Trophoblast cell (in vitro differentiated cells and primary cell): ENCODE measurements around the gene DEDD.

Experiments used
- DNase-seq, 2 donors: peaks; one replicate each; pipeline ENCODE4 v3.0.0-alpha.2; 2016
- H2AFZ ChIP-seq: 2 replicates; pipeline ENCODE4 v1.6.1; 2013; ENCODE audit warnings: low read length, moderate library complexity, mild to moderate bottlenecking; ENCODE audit not compliant: insufficient read depth, poor library complexity
- H2AK5ac ChIP-seq: 2 replicates; pipeline ENCODE4 v1.6.1; 2013; ENCODE audit warnings: mild to moderate bottlenecking, low read length
- H2BK120ac ChIP-seq: 2 replicates; pipeline ENCODE4 v1.6.1; 2013; ENCODE audit warnings: low read length, mild to moderate bottlenecking, moderate library complexity; ENCODE audit not compliant: insufficient read depth, poor library complexity
- H2BK12ac ChIP-seq: 2 replicates; pipeline ENCODE4 v1.6.1; 2013; ENCODE audit warnings: mild to moderate bottlenecking, low read length, moderate library complexity
- H2BK5ac ChIP-seq: 2 replicates; pipeline ENCODE4 v1.6.1; 2013; ENCODE audit warnings: low read length, low read depth, moderate library complexity, mild to moderate bottlenecking; ENCODE audit not compliant: poor library complexity
- H3K14ac ChIP-seq: 2 replicates; pipeline ENCODE4 v1.6.1; 2013; ENCODE audit warnings: mild to moderate bottlenecking, low read length
- H3K18ac ChIP-seq: 2 replicates; pipeline ENCODE4 v1.6.1; 2013; ENCODE audit warnings: mild to moderate bottlenecking, low read length
- H3K23ac ChIP-seq: 2 replicates; pipeline ENCODE4 v1.6.1; 2013; ENCODE audit warnings: low read length
- H3K27ac ChIP-seq: 2 replicates; pipeline ENCODE4 v1.5.1; 2013; ENCODE audit warnings: low read depth, mild to moderate bottlenecking, inconsistent platforms, low read length, moderate library complexity
- H3K27me3 ChIP-seq: 2 replicates; pipeline ENCODE4 v1.6.1; 2013; ENCODE audit warnings: inconsistent platforms, mild to moderate bottlenecking, low read length, moderate library complexity; ENCODE audit not compliant: insufficient read depth
- H3K36me3 ChIP-seq, 2 experiments: 1 replicate in 1 of 2; 2 replicates in 1 of 2; pipeline ENCODE4 v1.6.1; 2013; ENCODE audit warnings: low read length in 2 of 2, mild to moderate bottlenecking in 2 of 2, moderate library complexity in 1 of 2; ENCODE audit not compliant: insufficient read depth in 2 of 2, control insufficient read depth in 1 of 2
- H3K4ac ChIP-seq: 2 replicates; pipeline ENCODE4 v1.6.1; 2013; ENCODE audit warnings: low read depth, mild to moderate bottlenecking, low read length, moderate library complexity
- H3K4me1 ChIP-seq, 2 experiments: 1 replicate in 1 of 2; 2 replicates in 1 of 2; pipeline ENCODE4 v1.6.1; 2013; ENCODE audit warnings: low read length in 2 of 2, mild to moderate bottlenecking in 2 of 2, moderate library complexity in 1 of 2; ENCODE audit not compliant: insufficient read depth in 2 of 2, control insufficient read depth in 1 of 2
- H3K4me2 ChIP-seq: 2 replicates; pipeline ENCODE4 v1.6.1; 2013; ENCODE audit warnings: inconsistent platforms, mild to moderate bottlenecking, low read length, moderate library complexity
- H3K4me3 ChIP-seq: 2 replicates; pipeline ENCODE4 v1.5.1; 2013; ENCODE audit warnings: mild to moderate bottlenecking, low read depth, low read length, inconsistent platforms
- H3K79me1 ChIP-seq: one replicate; pipeline ENCODE4 v1.6.1; 2013; ENCODE audit warnings: low read length
- H3K79me2 ChIP-seq: 2 replicates; pipeline ENCODE4 v1.6.1; 2013; ENCODE audit warnings: low read length, mild to moderate bottlenecking; ENCODE audit not compliant: control insufficient read depth, insufficient read depth, poor library complexity
- H3K9ac ChIP-seq: 2 replicates; pipeline ENCODE4 v1.6.1; 2013; ENCODE audit warnings: mild to moderate bottlenecking, low read length
- H3K9me3 ChIP-seq: 2 replicates; pipeline ENCODE4 v1.6.1; 2013; ENCODE audit warnings: low read depth, mild to moderate bottlenecking, control low read depth, inconsistent platforms, low read length; ENCODE audit not compliant: insufficient read depth
- H4K12ac ChIP-seq: 2 replicates; pipeline ENCODE4 v1.6.1; 2013; ENCODE audit warnings: low read depth, mild to moderate bottlenecking, low read length, moderate library complexity
- H4K8ac ChIP-seq: 2 replicates; pipeline ENCODE4 v1.6.1; 2013; ENCODE audit warnings: low read depth, mild to moderate bottlenecking, low read length, moderate library complexity
- H4K91ac ChIP-seq: one replicate; pipeline ENCODE4 v1.6.1; 2013; ENCODE audit warnings: low read depth, mild to moderate bottlenecking, low read length, moderate library complexity
- WGBS: extraction: QIAGEN DNeasy Blood & Tissue Kit; methylation state at CpG from one replicate; pipeline ENCODE4 v1.1.7; 2013; ENCODE audit warnings: missing lambda C conversion rate; ENCODE audit not compliant: insufficient read length, insufficient coverage; ENCODE audit errors: extremely low coverage; 5-methylcytosine and 5-hydroxymethylcytosine counted together

DEDD gene

GRCh38 chr1:161080441-161081405 is 51.7 kb downstream of the DEDD start:
- H3K14ac ChIP-seq = peak overlapping the region; percentile 56
- H3K36me3 ChIP-seq = peaks cover 5 to 7% of the 10 kb centered on the region in 2 experiments
- H4K12ac ChIP-seq = peak overlapping the region; percentile 29
- H3K4me1 ChIP-seq = peaks cover 53 to 61% of the 10 kb centered on the region in 2 experiments
- peaks cover 62% of the 10 kb centered on the region for H3K79me1 ChIP-seq
- H3K18ac ChIP-seq = peak overlapping the region; percentile 71
- H3K4me3 ChIP-seq = no peak overlapping the region
- peak overlapping the region; percentile 67 for H2BK120ac ChIP-seq
- H3K4me2 ChIP-seq = no peak overlapping the region
- H3K27ac ChIP-seq = peak overlapping the region; percentile 81
- H2BK5ac ChIP-seq = peak overlapping the region; percentile 60
- no peak overlapping the region for H3K23ac ChIP-seq
- WGBS = no CpG with 5 or more reads among the region's 5 CpGs
- H3K27me3 ChIP-seq = no peaks in the 10 kb centered on the region
- H2AK5ac ChIP-seq = peak overlapping the region; percentile 63
- peaks cover 13% of the 10 kb centered on the region for H3K79me2 ChIP-seq
- peak overlapping the region; percentile 97 for H4K91ac ChIP-seq
- peaks cover 2% of the 10 kb centered on the region for H3K9me3 ChIP-seq
- DNase-seq = peak; percentile 80 to 94
- peak overlapping the region; percentile 61 for H3K4ac ChIP-seq
- H2BK12ac ChIP-seq = peak overlapping the region; percentile 53
- no peak overlapping the region for H3K9ac ChIP-seq
- H4K8ac ChIP-seq = peak overlapping the region; percentile 61
- no peak overlapping the region for H2AFZ ChIP-seq

- Histone ChIP-seq H4K8ac (no peak overlapping the region), H3K4me2 (no peak overlapping the region), H2BK5ac (peak overlapping the region; percentile 5), H3K4me3 (no peak overlapping the region), H3K27me3 (no peaks in the 10 kb centered on the region), H3K79me1 (peaks cover 53% of the 10 kb centered on the region), H3K79me2 (peaks cover 9% of the 10 kb centered on the region), H3K27ac (peak overlapping the region; percentile 81), H3K9ac (no peak overlapping the region), H3K23ac (no peak overlapping the region), H2BK12ac (peak overlapping the region; percentile 0), H2AK5ac (peak overlapping the region; percentile 64), H4K91ac (peak overlapping the region; percentile 97), H3K4ac (peak overlapping the region; percentile 2), H3K14ac (peak overlapping the region; percentile 56), H4K12ac (no peak overlapping the region), H3K36me3 (peaks cover 10 to 11% of the 10 kb centered on the region in 2 experiments), H3K9me3 (peaks cover 2% of the 10 kb centered on the region), H2AFZ (no peak overlapping the region), H3K4me1 (peaks cover 47 to 55% of the 10 kb centered on the region in 2 experiments), H3K18ac (peak overlapping the region; percentile 2), H2BK120ac (peak overlapping the region; percentile 67)
- no CpG with 5 or more reads among the region's 41 CpGs for WGBS
- no peak for DNase-seq
Measured at GRCh38 chr1:161079436-161080110, 52.9 kb downstream of the DEDD start.

GRCh38 chr1:161077426-161077825 is 55.0 kb downstream of the DEDD start:
- H2BK120ac ChIP-seq = no peak overlapping the region
- H3K4me2 ChIP-seq = no peak overlapping the region
- no peak overlapping the region for H3K23ac ChIP-seq
- H3K79me1 ChIP-seq = peaks cover 40% of the 10 kb centered on the region
- H3K27me3 ChIP-seq = no peaks in the 10 kb centered on the region
- H2BK5ac ChIP-seq = peak overlapping the region; percentile 19
- H3K18ac ChIP-seq = no peak overlapping the region
- H3K9ac ChIP-seq = no peak overlapping the region
- H3K79me2 ChIP-seq = peaks cover 3% of the 10 kb centered on the region
- H4K12ac ChIP-seq = no peak overlapping the region
- H4K91ac ChIP-seq = no peak overlapping the region
- H3K14ac ChIP-seq = no peak overlapping the region
- WGBS = no CpG with 5 or more reads among the region's 9 CpGs
- peaks cover 18% of the 10 kb centered on the region in 2 experiments for H3K36me3 ChIP-seq
- peaks cover 2% of the 10 kb centered on the region for H3K9me3 ChIP-seq
- H4K8ac ChIP-seq = no peak overlapping the region
- no peak for DNase-seq
- H3K27ac ChIP-seq = no peak overlapping the region
- no peak overlapping the region for H3K4ac ChIP-seq
- no peak overlapping the region for H3K4me3 ChIP-seq
- peaks cover 37 to 48% of the 10 kb centered on the region in 2 experiments for H3K4me1 ChIP-seq
- H2BK12ac ChIP-seq = peak overlapping the region; percentile 53
- H2AFZ ChIP-seq = no peak overlapping the region
- H2AK5ac ChIP-seq = peak overlapping the region; percentile 1

- Histone ChIP-seq H2BK5ac (no peak overlapping the region), H3K4me2 (no peak overlapping the region), H2AFZ (no peak overlapping the region), H2AK5ac (no peak overlapping the region), H3K27ac (no peak overlapping the region), H3K18ac (no peak overlapping the region), H3K23ac (no peak overlapping the region), H3K4me3 (no peak overlapping the region), H3K4me1 (peaks cover 31 to 45% of the 10 kb centered on the region in 2 experiments), H2BK120ac (no peak overlapping the region), H3K9me3 (peaks cover 2% of the 10 kb centered on the region), H4K8ac (no peak overlapping the region), H3K4ac (no peak overlapping the region), H4K91ac (no peak overlapping the region), H3K14ac (no peak overlapping the region), H3K27me3 (no peaks in the 10 kb centered on the region), H3K36me3 (peaks cover 21 to 22% of the 10 kb centered on the region in 2 experiments), H3K79me1 (peaks cover 34% of the 10 kb centered on the region), H4K12ac (no peak overlapping the region), H3K79me2 (peaks cover 2% of the 10 kb centered on the region), H2BK12ac (peak overlapping the region; percentile 51), H3K9ac (no peak overlapping the region)
- DNase-seq = no peak
Measured at GRCh38 chr1:161076410-161076809, 56.1 kb downstream of the DEDD start.
